Endothelial cell (in vitro differentiated cells): ENCODE results near the gene FHAD1. TPM values are rescaled to one million over a fixed set of nuclear protein-coding genes. Genes with fewer than 3 reads are reported as not detected.

Experiments
- DNase-seq: peaks from one replicate; pipeline ENCODE4 v3.0.0; 2021; ENCODE audit warnings: low spot score
- H3K27ac Mint-ChIP-seq: one replicate; pipeline ENCODE4 v1.8.0; 2021; ENCODE audit warnings: mixed read lengths, inconsistent platforms; ENCODE audit not compliant: unreplicated experiment
- H3K27me3 Mint-ChIP-seq: one replicate; pipeline ENCODE4 v1.8.0; 2021; ENCODE audit warnings: mild to moderate bottlenecking, moderate library complexity, mixed read lengths, inconsistent platforms; ENCODE audit not compliant: unreplicated experiment
- H3K36me3 Mint-ChIP-seq: one replicate; pipeline ENCODE4 v1.8.0; 2021; ENCODE audit warnings: mild to moderate bottlenecking, low read depth, mixed read lengths, inconsistent platforms; ENCODE audit not compliant: unreplicated experiment
- H3K4me1 Mint-ChIP-seq: one replicate; pipeline ENCODE4 v1.8.0; 2021; ENCODE audit warnings: mild to moderate bottlenecking, mixed read lengths, inconsistent platforms; ENCODE audit not compliant: unreplicated experiment
- H3K4me3 Mint-ChIP-seq: one replicate; pipeline ENCODE4 v1.8.0; 2021; ENCODE audit warnings: mild to moderate bottlenecking, mixed read lengths, inconsistent platforms; ENCODE audit not compliant: unreplicated experiment
- H3K9me3 Mint-ChIP-seq: one replicate; pipeline ENCODE4 v1.8.0; 2021; ENCODE audit warnings: mixed read lengths, inconsistent platforms; ENCODE audit not compliant: unreplicated experiment
- CTCF ChIP-seq: fragments of 200-600 bp; sonication (generic); IDR thresholded peaks from one replicate; pipeline ENCODE4 v1.5.0; 2021; ENCODE audit warnings: antibody characterized with exemption; ENCODE audit not compliant: unreplicated experiment
- total RNA-seq: library from RNA; stranded (reverse); fragmentation: NEBNext Ultra II Directional; extraction: Animal tissue kit (Norgen Biotek cat#: 25700); gene quantifications from one replicate; pipeline ENCODE4 v1.2.1, GENCODE V29; 2021; ENCODE audit not compliant: unreplicated experiment

The FHAD1 gene
- total RNA-seq, 1 donor from 2014 or later: 2.1 TPM

- H3K27ac Mint-ChIP-seq: no peak overlapping the region
- no peaks in the 10 kb centered on the region for H3K27me3 Mint-ChIP-seq
- no peaks in the 10 kb centered on the region for H3K9me3 Mint-ChIP-seq
- DNase-seq: no peak
- no peak overlapping the region for H3K4me3 Mint-ChIP-seq
- no peak for TF ChIP-seq CTCF
- no peaks in the 10 kb centered on the region for H3K36me3 Mint-ChIP-seq
- H3K4me1 Mint-ChIP-seq: peaks cover 4% of the 10 kb centered on the region
These were observed 32.7 kb downstream of the FHAD1 start for GRCh38 chr1:15279576-15280230.

DNA sequence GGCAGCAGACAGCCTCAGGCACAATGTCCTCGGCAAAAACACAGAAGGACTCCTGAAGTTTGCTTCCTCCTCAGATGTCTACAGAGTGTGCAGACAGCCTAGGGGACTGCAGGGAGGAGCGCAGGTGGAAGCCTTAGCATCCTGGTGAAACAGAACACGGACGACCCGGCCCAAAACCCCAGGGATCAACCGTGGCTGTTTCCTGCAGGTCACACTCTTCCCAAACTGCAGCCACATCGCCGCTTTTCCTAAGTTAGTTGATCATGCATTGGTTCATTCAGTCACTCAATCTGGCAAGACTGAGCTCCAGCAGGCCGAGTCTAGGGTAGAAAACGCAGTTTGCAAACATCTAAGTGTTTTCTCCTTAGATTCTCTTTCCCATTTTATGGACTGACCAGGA is 33.4 kb downstream of the FHAD1 start:
- DNase-seq: no peak
- Mint-ChIP-seq H3K9me3 (no peaks in the 10 kb centered on the region), H3K4me1 (peaks cover 4% of the 10 kb centered on the region), H3K27ac (no peak overlapping the region), H3K4me3 (no peak overlapping the region), H3K36me3 (no peaks in the 10 kb centered on the region), H3K27me3 (no peaks in the 10 kb centered on the region)
- TF ChIP-seq CTCF: no peak

- Mint-ChIP-seq H3K36me3 (no peaks in the 10 kb centered on the region), H3K9me3 (no peaks in the 10 kb centered on the region), H3K4me1 (peaks cover 4% of the 10 kb centered on the region), H3K27ac (no peak overlapping the region), H3K4me3 (no peak overlapping the region), H3K27me3 (peaks cover 4% of the 10 kb centered on the region)
- TF ChIP-seq CTCF: no peak
- DNase-seq: no peak
These were observed 35.0 kb downstream of the FHAD1 start for GRCh38 chr1:15282038-15282437.

- peaks cover 5% of the 10 kb centered on the region for H3K27me3 Mint-ChIP-seq
- DNase-seq: no peak
- peaks cover 4% of the 10 kb centered on the region for H3K4me1 Mint-ChIP-seq
- H3K27ac Mint-ChIP-seq: no peak overlapping the region
- TF ChIP-seq CTCF: no peak
- no peak overlapping the region for H3K4me3 Mint-ChIP-seq
- H3K9me3 Mint-ChIP-seq: no peaks in the 10 kb centered on the region
- no peaks in the 10 kb centered on the region for H3K36me3 Mint-ChIP-seq
These were observed 35.9 kb downstream of the FHAD1 start for GRCh38 chr1:15282810-15283474.

- H3K4me1 Mint-ChIP-seq: peaks cover 4% of the 10 kb centered on the region
- no peak overlapping the region for H3K27ac Mint-ChIP-seq
- H3K36me3 Mint-ChIP-seq: no peaks in the 10 kb centered on the region
- peaks cover 5% of the 10 kb centered on the region for H3K27me3 Mint-ChIP-seq
- DNase-seq: no peak
- H3K9me3 Mint-ChIP-seq: no peaks in the 10 kb centered on the region
- H3K4me3 Mint-ChIP-seq: no peak overlapping the region
- TF ChIP-seq CTCF: no peak
These were observed 36.5 kb downstream of the FHAD1 start for GRCh38 chr1:15283526-15283925.
